Measurements from ENCODE around the gene FARSA. TPM values are rescaled to one million over a fixed set of nuclear protein-coding genes. Genes with fewer than 3 reads are reported as not detected.

The FARSA gene
- total and polyA plus RNA-seq, 2 of the 13 experiments (the other 11 are each of a cell fraction or from before 2014, with no cell fraction given) = 25.9 to 72.0 TPM

GRCh38 chr19:12945479-12946091, 12.1 kb upstream of the FARSA start, which contains the start of gene RAD23A (continued):
- no peak; the same call in 1 of the 2 replicates for TF ChIP-seq CSRNP1 (CRISPR knock-in tag; IDR thresholded peaks at IDR 0.05)
- peak; percentile 78 to 90 for TF ChIP-seq POLR2A (IDR thresholded peaks at IDR 0.05; ENCODE audit: insufficient read depth in 1 of 2, low read depth in 2 of 2, low read length in 2 of 2)
- TF ChIP-seq ZNF562 (CRISPR knock-in tag; IDR thresholded peaks at IDR 0.05; ENCODE audit: borderline replicate concordance) = no peak
- TF ChIP-seq ZNF30 (CRISPR knock-in tag; IDR thresholded peaks at IDR 0.05) = no peak
- peak; percentile 93 for TF ChIP-seq THAP11 (CRISPR knock-in tag; IDR thresholded peaks at IDR 0.05)
- no peak; the same call in 1 of the 2 replicates for TF ChIP-seq KDM4B (CRISPR knock-in tag; IDR thresholded peaks at IDR 0.05)
- TF ChIP-seq ZNF414 (CRISPR knock-in tag; IDR thresholded peaks at IDR 0.05) = peak; percentile 82; the same call in 1 of the 2 replicates
- peak; percentile 86; the same call in 1 of the 3 replicates for TF ChIP-seq MXI1 (IDR thresholded peaks at IDR 0.05; ENCODE audit: borderline replicate concordance, low read depth, low read length)
- TF ChIP-seq ZSCAN9 (CRISPR knock-in tag; IDR thresholded peaks at IDR 0.05; ENCODE audit: borderline replicate concordance) = peak; percentile 55; the same call in 1 of the 2 replicates
- TF ChIP-seq SUZ12 (IDR thresholded peaks at IDR 0.05; ENCODE audit: low read depth, low read length) = no peak
- TF ChIP-seq BCL3 (CRISPR knock-in tag; IDR thresholded peaks at IDR 0.05) = no peak
- TF ChIP-seq ZNF546 (CRISPR knock-in tag; conservative IDR thresholded peaks at IDR 0.05) = 0 out of 2 replicates have a peak, but pooled peaks have one; percentile 69
- TF ChIP-seq EHMT2 (IDR thresholded peaks at IDR 0.05; ENCODE audit: borderline replicate concordance, low read depth, low read length) = no peak
- peak; percentile 98 for TF ChIP-seq AGO2 (optimal IDR thresholded peaks at IDR 0.05; ENCODE audit: low read depth, low read length)
- 0 out of 2 replicates have a peak, but pooled peaks have one; percentile 55 for TF ChIP-seq GLI4 (CRISPR knock-in tag; IDR thresholded peaks at IDR 0.05; ENCODE audit: borderline replicate concordance)
- TF ChIP-seq ZFP36L1 (CRISPR knock-in tag; IDR thresholded peaks at IDR 0.05) = no peak; the same call in 1 of the 2 replicates
- TF ChIP-seq ZNF605 (CRISPR knock-in tag; IDR thresholded peaks at IDR 0.05) = peak; percentile 71; the same call in 1 of the 2 replicates
- peak; percentile 94 for TF ChIP-seq BRD4 (CRISPR knock-in tag; IDR thresholded peaks at IDR 0.05)
- no peak for TF ChIP-seq ZNF839 (CRISPR knock-in tag; IDR thresholded peaks at IDR 0.05; ENCODE audit: borderline replicate concordance)
- no peak for TF ChIP-seq SMAD3 (CRISPR knock-in tag; IDR thresholded peaks at IDR 0.05)
- no peak; the same call in 1 of the 2 replicates for TF ChIP-seq TSC22D2 (CRISPR knock-in tag; IDR thresholded peaks at IDR 0.05; ENCODE audit: borderline replicate concordance)
- no peak for TF ChIP-seq STAT6 (CRISPR knock-in tag; IDR thresholded peaks at IDR 0.05; ENCODE audit: borderline replicate concordance)
- no peak for TF ChIP-seq MTERF4 (CRISPR knock-in tag; IDR thresholded peaks at IDR 0.05)

Measured in HepG2 (cell line).